ENCODE data around the gene WAC.
"Not testable (repeated sequence)": the region's sequence is repeated elsewhere in the genome, so short reads cannot be mapped to it uniquely, and the experiment has no call there.

The WAC gene, protein sequence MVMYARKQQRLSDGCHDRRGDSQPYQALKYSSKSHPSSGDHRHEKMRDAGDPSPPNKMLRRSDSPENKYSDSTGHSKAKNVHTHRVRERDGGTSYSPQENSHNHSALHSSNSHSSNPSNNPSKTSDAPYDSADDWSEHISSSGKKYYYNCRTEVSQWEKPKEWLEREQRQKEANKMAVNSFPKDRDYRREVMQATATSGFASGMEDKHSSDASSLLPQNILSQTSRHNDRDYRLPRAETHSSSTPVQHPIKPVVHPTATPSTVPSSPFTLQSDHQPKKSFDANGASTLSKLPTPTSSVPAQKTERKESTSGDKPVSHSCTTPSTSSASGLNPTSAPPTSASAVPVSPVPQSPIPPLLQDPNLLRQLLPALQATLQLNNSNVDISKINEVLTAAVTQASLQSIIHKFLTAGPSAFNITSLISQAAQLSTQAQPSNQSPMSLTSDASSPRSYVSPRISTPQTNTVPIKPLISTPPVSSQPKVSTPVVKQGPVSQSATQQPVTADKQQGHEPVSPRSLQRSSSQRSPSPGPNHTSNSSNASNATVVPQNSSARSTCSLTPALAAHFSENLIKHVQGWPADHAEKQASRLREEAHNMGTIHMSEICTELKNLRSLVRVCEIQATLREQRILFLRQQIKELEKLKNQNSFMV

DNA sequence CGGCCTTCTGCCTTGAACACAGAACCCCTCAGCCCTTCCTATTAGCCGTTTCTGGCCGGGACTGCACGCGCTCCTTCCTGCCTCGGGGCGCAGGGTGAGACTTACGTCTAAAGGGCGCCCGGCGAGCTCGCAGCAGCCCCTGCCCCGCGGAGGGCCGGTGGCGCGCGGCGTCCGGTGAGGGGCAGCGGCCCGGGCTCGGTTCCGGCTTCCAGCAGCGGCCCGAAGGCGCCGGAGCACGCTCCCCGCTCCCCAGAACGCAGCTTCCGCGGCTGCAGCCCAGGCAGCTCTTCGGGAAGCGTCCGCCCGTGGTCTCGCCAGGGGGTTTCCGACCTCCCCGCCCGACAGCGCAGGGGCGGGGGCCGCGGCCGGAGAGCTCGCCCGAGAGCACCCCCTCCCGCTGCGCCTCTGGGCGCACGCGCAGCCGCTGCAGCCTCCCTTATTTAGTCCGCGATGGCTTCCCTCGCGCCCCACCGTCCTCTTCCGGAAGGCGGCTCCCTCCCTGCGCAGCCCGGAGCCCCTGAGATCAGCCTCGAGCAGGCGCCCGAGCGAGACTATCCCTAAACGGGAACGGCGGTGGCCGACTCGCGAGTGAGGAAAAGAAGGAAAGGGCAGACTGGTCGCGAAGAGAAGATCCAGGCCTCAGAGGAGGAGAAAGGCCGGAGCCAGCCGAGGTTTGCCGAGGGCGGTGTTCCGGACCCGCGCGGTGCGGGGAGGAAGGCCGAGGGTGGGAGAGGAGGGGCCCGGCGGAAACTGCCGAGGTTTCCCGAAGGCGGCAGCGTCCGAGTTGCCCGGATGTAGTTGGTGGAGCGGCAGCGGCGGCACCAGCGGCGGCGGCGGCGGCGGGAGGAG lies at the start of gene WAC:
WAC (plus strand) TSS at position 782 of the 849 bp plus-strand sequence. CDS start 462 bp downstream, outside the sequence.
- Histone ChIP-seq H3K27ac (ENCODE audit: low read depth, low read length) (peak within 1 kb of the TSS; percentile 92), H3K4me3 (ENCODE audit: low read depth, low read length) (peak within 1 kb of the TSS; percentile 92), H3K4me1 (ENCODE audit: control insufficient read depth, insufficient read depth, low read length, unreplicated experiment) (peaks cover 31% of the 10 kb centered on the region), H3K27me3 (ENCODE audit: insufficient read depth, low read length) (no peaks in the 10 kb centered on the region), H2AFZ (ENCODE audit: low read length, unreplicated experiment) (peak within 1 kb of the TSS; percentile 84), H3K36me3 (ENCODE audit: insufficient read depth, low read length) (peaks cover 40% of the 10 kb centered on the region), H3K79me2 (ENCODE audit: control insufficient read depth, insufficient read depth, low read length, unreplicated experiment) (peaks cover 89% of the 10 kb centered on the region)

DNA sequence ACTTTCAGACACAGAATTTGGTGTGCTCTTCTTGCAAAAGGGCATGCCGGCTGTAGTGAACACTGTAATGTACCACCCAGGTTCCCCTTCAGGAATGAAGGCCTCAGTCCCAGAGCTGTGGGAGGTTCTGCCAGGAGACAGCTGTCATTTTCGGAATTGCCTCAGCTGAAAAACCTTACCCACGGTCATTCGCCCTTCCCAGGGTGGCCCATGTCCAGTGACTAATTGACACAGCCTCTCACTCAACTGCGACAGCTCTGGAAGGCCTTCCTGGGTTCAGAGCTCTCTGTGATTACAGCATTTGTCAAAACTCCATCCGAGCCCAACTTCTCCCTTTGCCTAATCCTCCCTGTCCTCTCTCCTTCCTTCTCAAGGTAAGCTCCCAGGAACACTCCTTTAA lies 43.7 kb upstream of the WAC start:
- Histone ChIP-seq H2AFZ (ENCODE audit: low read length, unreplicated experiment) (no peak overlapping the region), H3K79me2 (ENCODE audit: control insufficient read depth, insufficient read depth, low read length, unreplicated experiment) (no peaks in the 10 kb centered on the region), H3K27me3 (ENCODE audit: insufficient read depth, low read length) (no peaks in the 10 kb centered on the region; the same call in 1 of the 2 replicates), H3K4me3 (ENCODE audit: low read depth, low read length) (no peak overlapping the region), H3K36me3 (ENCODE audit: insufficient read depth, low read length) (no peaks in the 10 kb centered on the region), H3K27ac (ENCODE audit: low read depth, low read length) (no peak overlapping the region), H3K4me1 (ENCODE audit: control insufficient read depth, insufficient read depth, low read length, unreplicated experiment) (no peaks in the 10 kb centered on the region)

DNA sequence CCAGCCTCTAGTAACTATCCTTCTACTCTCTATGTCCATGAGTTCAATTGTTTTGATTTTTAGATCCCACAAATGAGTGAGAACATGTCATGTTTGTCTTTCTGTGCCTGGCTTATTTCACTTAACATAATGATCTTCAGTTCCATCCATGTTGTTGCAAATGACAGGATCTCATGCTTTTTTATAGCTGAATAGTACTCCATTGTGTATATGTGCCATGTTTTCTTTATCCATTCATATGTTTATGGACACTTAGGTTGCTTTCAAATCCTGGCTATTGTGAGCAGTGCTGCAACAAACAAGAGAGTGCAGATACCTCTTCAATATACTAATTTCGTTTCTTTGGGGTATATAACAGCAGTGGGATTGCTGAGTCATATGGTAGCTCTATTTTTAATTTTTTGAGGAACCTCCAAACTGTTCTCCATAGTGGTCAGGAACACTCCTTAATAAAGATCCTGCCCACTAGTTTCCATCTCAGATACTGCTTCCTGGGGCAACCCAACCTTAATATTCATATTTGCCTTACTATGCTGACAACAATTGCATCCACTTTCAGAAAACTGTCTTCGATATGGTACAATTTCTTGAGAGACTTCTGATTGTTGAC lies 42.6 kb upstream of the WAC start:
- H3K27me3 ChIP-seq (ENCODE audit: insufficient read depth, low read length); H3K4me1 ChIP-seq (ENCODE audit: control insufficient read depth, insufficient read depth, low read length, unreplicated experiment); H3K4me3 ChIP-seq (ENCODE audit: low read depth, low read length); H3K27ac ChIP-seq (ENCODE audit: low read depth, low read length); H3K79me2 ChIP-seq (ENCODE audit: control insufficient read depth, insufficient read depth, low read length, unreplicated experiment); H3K36me3 ChIP-seq (ENCODE audit: insufficient read depth, low read length); H2AFZ ChIP-seq (ENCODE audit: low read length, unreplicated experiment): not testable (repeated sequence)

DNA sequence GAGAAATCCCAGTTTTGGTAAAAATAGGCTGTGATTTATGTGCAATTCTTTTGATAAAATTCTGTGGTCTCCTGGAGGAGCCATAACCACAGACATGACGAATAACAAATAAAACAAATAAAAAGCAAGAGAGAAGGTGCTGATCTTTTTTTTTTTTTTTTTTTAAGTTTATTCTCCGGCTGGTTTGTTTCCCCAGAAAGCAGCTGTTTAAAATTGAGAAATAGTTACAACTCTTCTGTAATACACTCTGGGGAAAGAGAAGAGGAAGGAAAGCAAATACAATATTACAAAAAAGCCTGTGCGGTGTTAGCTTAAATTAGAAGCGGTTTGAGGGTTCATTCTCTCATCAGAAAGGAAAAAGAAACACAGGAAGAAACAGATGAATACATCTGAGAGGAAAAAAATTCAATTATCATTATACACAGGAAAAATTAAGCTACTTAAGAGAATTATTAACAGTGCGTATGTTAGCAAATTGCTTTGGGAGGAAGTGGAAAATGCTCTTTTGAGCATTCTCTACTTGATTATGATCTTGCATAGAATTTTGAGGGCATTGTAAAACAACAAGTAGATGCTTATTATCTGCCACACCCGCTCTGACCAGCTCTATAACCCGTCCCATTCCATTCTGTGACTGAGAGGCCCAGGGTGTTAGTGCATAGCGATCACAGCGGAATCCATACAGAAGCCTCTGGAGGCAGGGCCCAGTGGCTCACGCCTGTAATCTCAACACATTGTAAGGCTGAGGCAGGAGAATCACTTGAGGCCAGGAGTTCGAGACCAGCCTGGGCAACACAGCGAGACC lies 40.6 kb upstream of the WAC start:
- H3K27me3 ChIP-seq (ENCODE audit: insufficient read depth, low read length): no peaks in the 10 kb centered on the region
- H3K36me3 ChIP-seq (ENCODE audit: insufficient read depth, low read length): no peaks in the 10 kb centered on the region
- no peak overlapping the region for H3K4me3 ChIP-seq (ENCODE audit: low read depth, low read length)
- no peaks in the 10 kb centered on the region for H3K4me1 ChIP-seq (ENCODE audit: control insufficient read depth, insufficient read depth, low read length, unreplicated experiment)
- no peak overlapping the region for H3K27ac ChIP-seq (ENCODE audit: low read depth, low read length)
- no peak overlapping the region for H2AFZ ChIP-seq (ENCODE audit: low read length, unreplicated experiment)
- no peaks in the 10 kb centered on the region for H3K79me2 ChIP-seq (ENCODE audit: control insufficient read depth, insufficient read depth, low read length, unreplicated experiment)

DNA sequence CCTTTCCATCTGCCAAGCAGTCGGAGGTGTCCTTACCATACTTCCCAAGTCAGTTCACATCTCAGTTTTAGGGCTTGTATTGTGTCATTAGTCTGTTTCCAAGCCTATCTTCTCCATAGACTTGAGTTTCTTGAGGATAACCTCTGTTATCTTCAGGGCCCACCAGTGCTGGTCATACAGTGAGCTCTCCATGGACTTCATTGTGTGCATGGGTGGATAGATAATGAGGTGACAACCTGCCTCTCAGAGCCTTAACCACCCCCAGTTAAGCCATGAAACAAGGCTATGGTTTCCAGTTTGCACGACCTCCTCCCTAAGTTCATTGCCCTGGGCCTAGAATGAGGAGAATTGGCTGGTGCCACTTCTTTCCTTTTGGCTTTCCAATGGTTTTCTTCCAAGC lies 38.5 kb upstream of the WAC start:
- no peaks in the 10 kb centered on the region for H3K4me1 ChIP-seq (ENCODE audit: control insufficient read depth, insufficient read depth, low read length, unreplicated experiment)
- no peak overlapping the region for H2AFZ ChIP-seq (ENCODE audit: low read length, unreplicated experiment)
- H3K79me2 ChIP-seq (ENCODE audit: control insufficient read depth, insufficient read depth, low read length, unreplicated experiment): no peaks in the 10 kb centered on the region
- H3K27ac ChIP-seq (ENCODE audit: low read depth, low read length): no peak overlapping the region
- no peaks in the 10 kb centered on the region for H3K27me3 ChIP-seq (ENCODE audit: insufficient read depth, low read length)
- no peaks in the 10 kb centered on the region for H3K36me3 ChIP-seq (ENCODE audit: insufficient read depth, low read length)
- no peak overlapping the region for H3K4me3 ChIP-seq (ENCODE audit: low read depth, low read length)

DNA sequence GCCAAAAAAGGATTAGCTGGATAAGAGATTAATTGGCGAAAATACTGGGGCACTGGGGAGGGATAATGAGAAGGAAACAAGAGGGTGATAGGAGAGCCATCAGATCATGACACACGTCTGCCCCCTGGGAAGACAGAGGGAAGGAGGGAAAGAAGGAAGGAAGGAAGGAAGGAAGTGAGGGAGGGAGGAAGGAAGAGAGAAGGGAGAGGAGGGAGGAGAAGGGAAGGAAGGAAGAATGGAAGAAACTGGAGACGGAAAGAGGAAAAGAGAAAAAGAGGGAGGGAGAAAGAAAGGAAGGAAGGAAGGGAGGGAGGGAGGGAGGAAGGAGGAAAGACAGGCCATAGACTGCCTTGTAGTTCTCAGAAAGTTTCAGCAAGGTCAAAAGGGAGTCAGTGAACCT lies 37.8 kb upstream of the WAC start:
- Histone ChIP-seq H2AFZ (ENCODE audit: low read length, unreplicated experiment) (no peak overlapping the region), H3K4me3 (ENCODE audit: low read depth, low read length) (no peak overlapping the region), H3K4me1 (ENCODE audit: control insufficient read depth, insufficient read depth, low read length, unreplicated experiment) (no peaks in the 10 kb centered on the region), H3K27me3 (ENCODE audit: insufficient read depth, low read length) (no peaks in the 10 kb centered on the region), H3K36me3 (ENCODE audit: insufficient read depth, low read length) (no peaks in the 10 kb centered on the region), H3K79me2 (ENCODE audit: control insufficient read depth, insufficient read depth, low read length, unreplicated experiment) (no peaks in the 10 kb centered on the region), H3K27ac (ENCODE audit: low read depth, low read length) (no peak overlapping the region)

DNA sequence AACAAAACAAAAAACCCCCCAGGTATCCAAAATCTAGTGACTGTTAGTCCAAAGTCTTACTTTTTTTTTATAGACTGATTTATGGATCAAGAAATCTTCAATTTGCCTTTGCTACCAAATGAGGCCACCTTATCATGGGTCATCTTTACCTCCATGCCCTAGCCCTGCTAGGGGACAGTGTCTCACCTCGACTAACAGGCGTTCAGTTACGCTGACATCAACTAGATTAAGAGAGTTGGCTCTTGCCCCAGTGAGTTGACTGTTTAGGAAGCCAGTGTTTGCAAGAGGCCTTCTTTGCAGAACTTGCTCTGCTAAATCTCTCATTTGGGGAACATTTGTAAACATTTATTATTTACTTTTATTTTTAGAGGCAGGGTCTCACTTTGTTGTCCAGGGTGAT lies 36.9 kb upstream of the WAC start:
- Histone ChIP-seq H3K4me1 (ENCODE audit: control insufficient read depth, insufficient read depth, low read length, unreplicated experiment) (no peaks in the 10 kb centered on the region), H3K36me3 (ENCODE audit: insufficient read depth, low read length) (no peaks in the 10 kb centered on the region), H3K4me3 (ENCODE audit: low read depth, low read length) (no peak overlapping the region), H2AFZ (ENCODE audit: low read length, unreplicated experiment) (no peak overlapping the region), H3K27me3 (ENCODE audit: insufficient read depth, low read length) (no peaks in the 10 kb centered on the region), H3K79me2 (ENCODE audit: control insufficient read depth, insufficient read depth, low read length, unreplicated experiment) (no peaks in the 10 kb centered on the region), H3K27ac (ENCODE audit: low read depth, low read length) (no peak overlapping the region)

DNA sequence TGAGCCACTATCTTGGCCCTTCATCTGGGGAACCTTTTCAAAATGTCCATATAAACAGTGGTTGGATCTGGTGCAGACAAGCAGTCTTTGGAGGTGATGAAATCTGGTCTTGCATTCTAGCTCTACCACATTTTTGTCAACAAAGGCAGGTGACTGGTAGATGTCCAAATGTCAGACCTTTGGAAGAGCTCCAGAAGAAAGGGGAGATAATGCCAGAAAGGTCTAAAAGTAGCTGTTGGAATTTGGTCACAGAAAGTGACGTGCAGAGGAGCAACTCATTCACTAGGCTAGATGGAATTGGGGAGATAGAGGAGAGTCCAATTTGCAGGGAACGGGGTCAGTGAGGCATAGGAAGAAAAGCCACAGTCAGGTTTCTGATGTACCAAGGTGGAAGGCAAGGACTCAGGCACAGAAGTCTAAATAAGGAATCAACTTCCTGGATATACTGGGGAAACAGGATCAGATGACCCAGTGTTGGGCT lies 36.4 kb upstream of the WAC start:
- Histone ChIP-seq H3K27me3 (ENCODE audit: insufficient read depth, low read length) (no peaks in the 10 kb centered on the region), H3K36me3 (ENCODE audit: insufficient read depth, low read length) (no peaks in the 10 kb centered on the region), H3K4me1 (ENCODE audit: control insufficient read depth, insufficient read depth, low read length, unreplicated experiment) (no peaks in the 10 kb centered on the region), H3K4me3 (ENCODE audit: low read depth, low read length) (no peak overlapping the region), H3K79me2 (ENCODE audit: control insufficient read depth, insufficient read depth, low read length, unreplicated experiment) (no peaks in the 10 kb centered on the region), H2AFZ (ENCODE audit: low read length, unreplicated experiment) (no peak overlapping the region), H3K27ac (ENCODE audit: low read depth, low read length) (no peak overlapping the region)

DNA sequence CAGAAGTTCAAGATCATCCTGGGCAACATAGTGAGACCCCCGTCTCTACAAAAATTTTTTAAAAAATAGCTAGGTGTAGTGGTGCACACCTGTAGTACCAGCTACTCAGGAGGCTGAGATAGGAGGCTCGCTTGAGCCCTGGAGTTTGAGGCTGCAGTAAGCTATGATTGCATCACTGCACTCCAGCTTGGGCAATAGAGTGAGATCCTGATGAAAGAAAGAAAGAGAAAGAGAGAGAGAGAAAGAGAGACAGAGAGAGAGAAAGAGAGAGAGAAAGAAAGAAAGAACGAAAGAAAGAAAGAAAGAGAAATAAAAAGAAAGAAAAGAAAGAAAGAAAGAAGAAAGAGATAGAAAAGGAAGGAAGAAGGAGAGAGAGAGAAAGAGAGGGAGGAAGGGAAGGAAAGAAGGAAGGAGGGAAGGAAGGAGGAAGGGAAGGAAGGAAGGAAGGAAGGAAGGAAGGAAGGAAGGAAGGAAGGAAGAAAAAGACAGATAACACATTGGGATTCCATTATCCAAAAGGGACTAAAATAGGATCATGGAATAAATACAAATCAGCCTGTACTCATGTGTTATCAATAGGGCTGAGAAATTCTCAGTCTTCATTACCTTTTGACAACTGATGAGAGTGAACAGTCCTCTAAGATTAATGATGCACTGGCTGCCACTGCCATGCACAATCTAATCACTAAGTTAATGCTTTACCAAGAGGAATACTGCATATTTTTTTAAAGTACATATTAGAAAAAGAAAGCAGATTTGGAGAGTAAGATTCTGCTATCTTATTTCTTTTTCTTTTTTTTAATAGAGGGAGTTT lies 35.4 kb upstream of the WAC start:
- Histone ChIP-seq H2AFZ (ENCODE audit: low read length, unreplicated experiment) (no peak overlapping the region), H3K36me3 (ENCODE audit: insufficient read depth, low read length) (no peaks in the 10 kb centered on the region), H3K27me3 (ENCODE audit: insufficient read depth, low read length) (no peaks in the 10 kb centered on the region), H3K4me3 (ENCODE audit: low read depth, low read length) (no peak overlapping the region), H3K27ac (ENCODE audit: low read depth, low read length) (no peak overlapping the region), H3K4me1 (ENCODE audit: control insufficient read depth, insufficient read depth, low read length, unreplicated experiment) (no peaks in the 10 kb centered on the region), H3K79me2 (ENCODE audit: control insufficient read depth, insufficient read depth, low read length, unreplicated experiment) (no peaks in the 10 kb centered on the region)

All from ACC112 (cell line).